Adrenal gland (tissue), 12 donors: ENCODE measurements around the gene EXD3. TPM values are rescaled to one million over a fixed set of nuclear protein-coding genes. Genes with fewer than 3 reads are reported as not detected.
"Not testable (repeated sequence)": the region's sequence is repeated elsewhere in the genome, so short reads cannot be mapped to it uniquely, and the experiment has no call there.

Experiments
- DNase-seq, 7 donors: peaks; one replicate each; pipeline ENCODE4 v3.0.0-alpha.2; 2019 to 2020
- H3K27ac ChIP-seq, 5 donors: fragments of 200-600 bp; sonication (generic) in 4 of 5; 1 replicate in 3 of 5; 2 replicates in 2 of 5; pipeline versions ENCODE4 v1.5.1 to v1.8.0; 2016 to 2020; ENCODE audit warnings: mild to moderate bottlenecking in 1 of 5
- H3K27me3 ChIP-seq: fragments of 200-600 bp; 2 replicates; pipeline ENCODE4 v1.8.0; 2021
- H3K36me3 ChIP-seq, 2 donors: fragments of 200-600 bp; replicated peaks in 1 of 2; 1 replicate in 1 of 2; 2 replicates in 1 of 2; pipeline versions ENCODE4 v1.5.1 to v1.8.0; 2018 to 2022
- H3K4me1 ChIP-seq, 2 donors: fragments of 200-600 bp; replicated peaks in 1 of 2; 1 replicate in 1 of 2; 2 replicates in 1 of 2; pipeline versions ENCODE4 v1.5.1 to v1.8.0; 2018 to 2021
- H3K4me3 ChIP-seq, 4 donors: fragments of 200-600 bp; sonication (generic) in 3 of 4; one replicate each; pipeline ENCODE4 v1.5.1; 2016 to 2018
- H3K9me3 ChIP-seq, 3 donors: fragments of 200-600 bp; sonication (generic) in 1 of 3; replicated peaks in 1 of 3; 1 replicate in 2 of 3; 2 replicates in 1 of 3; pipeline versions ENCODE4 v1.5.1 to v1.8.0; 2016 to 2021
- CTCF ChIP-seq, 6 experiments: fragments of 450-650 bp in 4 of 6; fragments of 200-600 bp in 2 of 6; sonication (generic) in 1 of 6; IDR thresholded peaks; 1 replicate in 5 of 6; 2 replicates in 1 of 6; pipeline versions ENCODE4 v1.5.1 to v1.8.0; 2016 to 2021; ENCODE audit warnings: antibody characterized with exemption in 6 of 6, mild to moderate bottlenecking in 2 of 6, moderate library complexity in 1 of 6
- POLR2A ChIP-seq, 2 donors: fragments of 450-650 bp; IDR thresholded peaks; one replicate each; pipeline ENCODE4 v1.6.1; 2017; ENCODE audit warnings: antibody characterized with exemption in 2 of 2, mild to moderate bottlenecking in 2 of 2, moderate library complexity in 1 of 2
- WGBS, 4 donors: extraction: QIAGEN DNeasy Blood & Tissue Kit in 2 of 4; methylation state at CpG; one replicate each; pipeline versions ENCODE4 v1.1.5 to v1.1.7; 2013 to 2017; 5-methylcytosine and 5-hydroxymethylcytosine counted together
- intact Hi-C, 2 donors: fragments of 100-400 bp; cut with DNase I; formaldehyde crosslinking; loops; one replicate each; pipeline versions ENCODE4 v1.14.1 to v1.15.0; 2022 to 2023
- polyA plus RNA-seq, 3 donors: library from polyadenylated mRNA; stranded (reverse); fragments of 200-250 nt in 2 of 3; fragments of 350-450 nt in 1 of 3; fragmentation: Illumina TruSeq in 1 of 3; extraction: RNeasy Lipid Tissue Mini Kit (QIAGEN cat#74804) in 1 of 3; gene quantifications; one replicate each; pipeline ENCODE4 v1.2.3, GENCODE V29; 2013 to 2014
- total RNA-seq, 9 donors: library from RNA; depleted of rRNA in 4 of 9; stranded (reverse); fragments of >200 nt in 4 of 9; fragments of 120-200 nt in 1 of 9; fragmentation: NEBNext Ultra II Directional in 1 of 9; extraction: Animal tissue kit (Norgen Biotek cat#: 25700) in 1 of 9; gene quantifications; one replicate each; pipeline versions ENCODE4 v1.1.0 to v1.2.4, GENCODE V29; 2013 to 2023
- donor health status: healthy with polysubstance abuse.
- donor health status: Bipolar disorder and iron deficiency.
- donor health status: DM: yes; HTN: yes; CAD: no.
- donor health status: DM: no; HTN: no; CAD: no.
- donor health status: DM: no; HTN: no; CAD: no.
- donor health status: DM: yes; HTN: yes; CAD: no.

Gene EXD3
- total and polyA plus RNA-seq, 12 donors: 1.2 to 111 (median 23.9) TPM

DNA sequence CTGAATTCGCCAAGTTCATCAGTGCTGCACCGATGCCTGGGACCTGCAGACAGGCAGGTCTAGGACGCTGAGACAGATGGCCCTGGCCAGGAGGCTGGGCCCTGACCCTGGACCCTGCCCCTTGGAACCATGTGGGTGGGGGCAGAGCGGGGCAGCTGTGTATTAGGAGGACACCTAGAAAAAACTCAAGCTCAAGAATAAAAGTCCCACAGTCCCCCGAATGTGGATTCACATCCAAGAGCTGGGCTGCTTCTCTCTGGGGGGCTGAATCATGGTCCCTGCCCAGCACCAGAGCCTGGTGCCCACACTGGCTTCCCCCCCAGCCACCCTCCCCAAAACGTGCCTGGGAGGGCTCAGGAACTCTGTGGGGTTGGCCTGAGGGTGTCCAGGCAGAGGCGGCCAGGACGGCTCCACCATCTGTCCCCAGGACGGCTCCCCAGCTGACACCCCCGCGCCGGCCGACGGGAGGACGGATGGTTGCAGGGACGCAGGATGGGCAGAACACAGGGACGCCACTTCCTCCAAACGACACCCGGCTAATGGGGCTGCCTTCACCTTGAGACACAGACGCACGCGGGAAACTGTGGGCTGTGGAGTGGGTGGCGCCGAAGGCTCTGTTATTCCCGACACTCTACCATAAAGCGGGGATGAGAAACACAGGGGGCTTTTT is 34.9 kb downstream of the EXD3 start:
- no peaks in the 10 kb centered on the region for H3K27me3 ChIP-seq
- no peaks in the 10 kb centered on the region for H3K36me3 ChIP-seq
- intact Hi-C loops: no loop called here
- TF ChIP-seq POLR2A (IDR thresholded peaks at IDR 0.05) (no peak), CTCF (IDR thresholded peaks at IDR 0.05) (no peak)
- DNase-seq: no peak
- no peak overlapping the region for H3K4me3 ChIP-seq
- peak overlapping the region in 2 of 5 donors; percentile 41 to 66 for H3K27ac ChIP-seq
- H3K9me3 ChIP-seq: no peaks in the 10 kb centered on the region
- H3K4me1 ChIP-seq: peaks cover 4 to 14% of the 10 kb centered on the region in 2 donors
- WGBS, 4 donors: 77 to 94% (median 87%) methylated on average over 8 to 26 of the region's 26 CpGs

DNA sequence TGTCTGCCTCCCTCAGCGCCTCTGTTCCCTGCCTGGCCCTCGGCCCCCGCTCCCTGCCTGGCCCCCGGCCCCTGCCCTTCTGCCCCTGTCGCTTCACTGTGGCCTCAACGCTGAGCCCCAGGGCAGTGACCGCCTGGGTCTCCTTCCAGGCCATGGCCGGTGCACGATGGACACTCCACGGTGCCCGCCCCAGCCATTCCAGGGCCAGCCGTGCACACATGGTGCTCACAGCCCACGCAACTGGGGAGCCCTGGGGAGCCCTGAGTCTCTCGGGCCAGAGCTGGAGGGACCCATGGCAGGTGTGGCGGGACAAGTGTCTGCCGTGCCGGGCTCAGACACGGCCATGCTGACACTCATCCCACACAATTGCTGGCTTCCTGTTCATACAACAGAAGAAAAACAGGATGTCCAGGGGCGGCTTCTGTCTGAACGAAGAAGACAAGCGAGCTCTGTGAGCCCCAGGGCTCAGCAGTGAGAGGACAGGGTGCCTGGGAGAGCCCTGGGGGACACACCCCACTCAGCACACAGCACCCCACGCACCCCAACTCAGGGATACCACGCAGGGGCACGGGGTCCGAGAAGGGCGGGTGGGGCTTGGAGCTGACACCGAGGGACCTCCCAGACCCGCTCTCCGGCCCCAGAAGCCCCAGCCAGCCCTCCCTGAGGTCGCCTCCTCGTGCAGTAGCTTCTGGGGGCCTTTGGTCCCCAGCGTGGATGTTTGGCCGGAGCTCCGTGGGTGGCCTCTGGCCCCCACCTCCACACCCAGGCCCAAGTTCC is 35.7 kb downstream of the EXD3 start:
- Histone ChIP-seq H3K4me1 (peaks cover 4 to 14% of the 10 kb centered on the region in 2 donors), H3K9me3 (no peaks in the 10 kb centered on the region), H3K4me3 (no peak overlapping the region), H3K27ac (peak overlapping the region in 2 of 5 donors; percentile 41 to 66), H3K27me3 (no peaks in the 10 kb centered on the region), H3K36me3 (no peaks in the 10 kb centered on the region)
- 43 to 63% (median 55%) methylated on average over 3 to 34 of the region's 34 CpGs for WGBS, 4 donors
- intact Hi-C loops: no loop called here
- no peak for TF ChIP-seq CTCF (IDR thresholded peaks at IDR 0.05)
- no peak for TF ChIP-seq POLR2A (IDR thresholded peaks at IDR 0.05)
- no peak for DNase-seq

DNA sequence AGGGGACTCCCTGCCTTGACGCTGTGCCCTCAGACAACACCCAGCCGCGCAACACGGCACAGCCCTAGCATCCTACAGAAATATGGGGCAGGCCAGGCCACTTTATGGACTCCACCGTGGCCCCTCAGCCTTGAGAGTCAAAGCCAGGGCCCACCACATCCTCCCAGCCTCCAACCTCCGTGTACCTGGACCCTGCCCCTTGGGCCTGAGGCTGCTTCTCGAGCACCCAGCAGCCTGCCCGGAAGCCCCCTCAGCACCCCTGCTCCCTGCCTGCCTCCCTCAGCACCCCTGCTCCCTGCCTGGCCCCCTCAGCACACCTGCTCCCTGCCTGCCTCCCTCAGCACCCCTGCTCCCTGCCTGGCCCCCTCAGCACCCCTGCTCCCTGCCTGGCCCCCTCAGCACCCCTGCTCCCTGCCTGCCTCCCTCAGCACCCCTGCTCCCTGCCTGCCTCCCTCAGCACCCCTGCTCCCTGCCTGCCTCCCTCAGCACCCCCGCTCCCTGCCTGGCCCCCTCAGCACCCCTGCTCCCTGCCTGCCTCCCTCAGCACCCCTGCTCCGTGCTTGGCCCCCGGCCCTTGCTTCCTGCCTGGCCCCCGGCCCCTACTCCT is 36.4 kb downstream of the EXD3 start:
- H3K27ac ChIP-seq: peak overlapping the region in 1 of 5 donors; percentile 66
- peaks cover 4 to 14% of the 10 kb centered on the region in 2 donors for H3K4me1 ChIP-seq
- H3K4me3 ChIP-seq, DNase-seq, H3K9me3 ChIP-seq, intact Hi-C loops, H3K36me3 ChIP-seq, H3K27me3 ChIP-seq: not testable (repeated sequence)
- 81 to 89% (median 84%) methylated on average over 5 to 12 of the region's 12 CpGs for WGBS, 4 donors

GRCh38 chr9:137385061-137385655 is 37.8 kb downstream of the EXD3 start:
- DNase-seq: no peak
- peaks cover 0 to 6% of the 10 kb centered on the region in 2 donors for H3K4me1 ChIP-seq
- H3K9me3 ChIP-seq: no peaks in the 10 kb centered on the region
- WGBS, 4 donors: 95 to 98% (median 96%) methylated on average over 18 to 26 of the region's 26 CpGs
- H3K27me3 ChIP-seq: no peaks in the 10 kb centered on the region
- no peak overlapping the region for H3K4me3 ChIP-seq
- no peak overlapping the region for H3K27ac ChIP-seq
- intact Hi-C loops: no loop called here
- no peaks in the 10 kb centered on the region for H3K36me3 ChIP-seq
- TF ChIP-seq CTCF (IDR thresholded peaks at IDR 0.05): no peak
- no peak for TF ChIP-seq POLR2A (IDR thresholded peaks at IDR 0.05)
